HUES48 (cell line): ENCODE data around the gene PLK4.
A peak's percentile ranks its signal among the peaks of the same experiment; 100 is the strongest.

Experiments
- H3K27ac ChIP-seq: one replicate; pipeline ENCODE4 v1.7.0; 2013; ENCODE audit warnings: low read depth, low read length, inconsistent platforms
- H3K27me3 ChIP-seq: 2 replicates; pipeline ENCODE4 v1.6.1; 2013; ENCODE audit warnings: mild to moderate bottlenecking, low read length; ENCODE audit not compliant: control insufficient read depth, insufficient read depth
- H3K36me3 ChIP-seq: 2 replicates; pipeline ENCODE4 v1.6.1; 2013; ENCODE audit warnings: low read length; ENCODE audit not compliant: control insufficient read depth, insufficient read depth
- H3K4me1 ChIP-seq: 2 replicates; pipeline ENCODE4 v1.6.1; 2013; ENCODE audit warnings: mild to moderate bottlenecking, low read length; ENCODE audit not compliant: control insufficient read depth, insufficient read depth
- H3K4me3 ChIP-seq: 2 replicates; pipeline ENCODE4 v1.5.1; 2013; ENCODE audit warnings: mild to moderate bottlenecking, low read depth, low read length
- H3K9ac ChIP-seq: 2 replicates; pipeline ENCODE4 v1.6.1; 2013; ENCODE audit warnings: mild to moderate bottlenecking, low read depth, low read length, moderate library complexity
- H3K9me3 ChIP-seq: 2 replicates; pipeline ENCODE4 v1.6.1; 2013; ENCODE audit warnings: low read length; ENCODE audit not compliant: control insufficient read depth, insufficient read depth

PLK4 gene

GRCh38 chr4:127856813-127857447, 23.8 kb upstream of the PLK4 start:
- H3K27ac ChIP-seq = no peak overlapping the region
- H3K4me1 ChIP-seq = peaks cover 25% of the 10 kb centered on the region
- no peak overlapping the region; the same call in 1 of the 2 replicates for H3K9ac ChIP-seq
- no peak overlapping the region for H3K4me3 ChIP-seq
- H3K27me3 ChIP-seq = no peaks in the 10 kb centered on the region
- peaks cover 4% of the 10 kb centered on the region; the same call in 1 of the 2 replicates for H3K9me3 ChIP-seq
- H3K36me3 ChIP-seq = no peaks in the 10 kb centered on the region

GRCh38 chr4:127857641-127858040, 23.1 kb upstream of the PLK4 start:
- Histone ChIP-seq H3K9me3 (peaks cover 4% of the 10 kb centered on the region; the same call in 1 of the 2 replicates), H3K4me1 (peaks cover 18% of the 10 kb centered on the region), H3K9ac (no peak overlapping the region), H3K27ac (no peak overlapping the region), H3K4me3 (no peak overlapping the region), H3K36me3 (no peaks in the 10 kb centered on the region), H3K27me3 (no peaks in the 10 kb centered on the region)

- no peak overlapping the region for H3K27ac ChIP-seq
- H3K4me1 ChIP-seq = no peaks in the 10 kb centered on the region
- H3K36me3 ChIP-seq = no peaks in the 10 kb centered on the region
- H3K9ac ChIP-seq = no peak overlapping the region
- H3K9me3 ChIP-seq = no peaks in the 10 kb centered on the region
- H3K27me3 ChIP-seq = no peaks in the 10 kb centered on the region
- H3K4me3 ChIP-seq = no peak overlapping the region
These were observed 12.5 kb upstream of the PLK4 start for GRCh38 chr4:127868196-127868595.

- H3K36me3 ChIP-seq = 0 out of 2 replicates have a peak, but pooled peaks cover 4% of the 10 kb centered on the region
- no peak overlapping the region for H3K9ac ChIP-seq
- H3K4me3 ChIP-seq = no peak overlapping the region
- no peaks in the 10 kb centered on the region for H3K9me3 ChIP-seq
- H3K27ac ChIP-seq = no peak overlapping the region
- H3K4me1 ChIP-seq = no peaks in the 10 kb centered on the region
- no peaks in the 10 kb centered on the region for H3K27me3 ChIP-seq
These were observed 10.4 kb upstream of the PLK4 start for GRCh38 chr4:127870281-127870680.

GRCh38 chr4:127870688-127871087, 10.0 kb upstream of the PLK4 start:
- no peaks in the 10 kb centered on the region for H3K9me3 ChIP-seq
- no peaks in the 10 kb centered on the region for H3K27me3 ChIP-seq
- 0 out of 2 replicates have a peak, but pooled peaks cover 8% of the 10 kb centered on the region for H3K36me3 ChIP-seq
- no peak overlapping the region for H3K27ac ChIP-seq
- H3K4me1 ChIP-seq = no peaks in the 10 kb centered on the region
- H3K9ac ChIP-seq = no peak overlapping the region
- H3K4me3 ChIP-seq = no peak overlapping the region

GRCh38 chr4:127875791-127876190, 4.9 kb upstream of the PLK4 start:
- Histone ChIP-seq H3K36me3 (0 out of 2 replicates have a peak, but pooled peaks cover 10% of the 10 kb centered on the region), H3K9me3 (no peaks in the 10 kb centered on the region), H3K4me1 (no peaks in the 10 kb centered on the region), H3K27me3 (no peaks in the 10 kb centered on the region), H3K27ac (no peak overlapping the region), H3K4me3 (no peak overlapping the region), H3K9ac (no peak overlapping the region)

- Histone ChIP-seq H3K9ac (peak overlapping the region; percentile 100), H3K36me3 (peaks cover 44% of the 10 kb centered on the region), H3K27ac (peak overlapping the region; percentile 100), H3K4me1 (peaks cover 4% of the 10 kb centered on the region; the same call in 1 of the 2 replicates), H3K27me3 (no peaks in the 10 kb centered on the region), H3K4me3 (peak overlapping the region; percentile 97), H3K9me3 (no peaks in the 10 kb centered on the region)
These were observed 821 bp downstream of the PLK4 start for GRCh38 chr4:127881563-127881864.

GRCh38 chr4:127888559-127888958, 7.9 kb downstream of the PLK4 start:
- H3K4me3 ChIP-seq = no peak overlapping the region
- H3K36me3 ChIP-seq = peaks cover 96% of the 10 kb centered on the region
- no peak overlapping the region for H3K9ac ChIP-seq
- H3K4me1 ChIP-seq = no peaks in the 10 kb centered on the region
- no peaks in the 10 kb centered on the region for H3K9me3 ChIP-seq
- no peaks in the 10 kb centered on the region for H3K27me3 ChIP-seq
- no peak overlapping the region for H3K27ac ChIP-seq

GRCh38 chr4:127889903-127890302, 9.2 kb downstream of the PLK4 start:
- Histone ChIP-seq H3K4me1 (no peaks in the 10 kb centered on the region), H3K27ac (no peak overlapping the region), H3K9ac (no peak overlapping the region), H3K9me3 (no peaks in the 10 kb centered on the region), H3K27me3 (no peaks in the 10 kb centered on the region), H3K36me3 (peaks cover 97% of the 10 kb centered on the region), H3K4me3 (no peak overlapping the region)

GRCh38 chr4:127896069-127896468, 15.4 kb downstream of the PLK4 start:
- Histone ChIP-seq H3K4me1 (no peaks in the 10 kb centered on the region), H3K36me3 (peaks cover 80% of the 10 kb centered on the region), H3K9ac (no peak overlapping the region), H3K27ac (no peak overlapping the region), H3K4me3 (no peak overlapping the region), H3K27me3 (no peaks in the 10 kb centered on the region), H3K9me3 (no peaks in the 10 kb centered on the region)

GRCh38 chr4:127896528-127896927, 15.8 kb downstream of the PLK4 start:
- Histone ChIP-seq H3K27ac (no peak overlapping the region), H3K36me3 (peaks cover 75% of the 10 kb centered on the region), H3K4me3 (no peak overlapping the region), H3K9me3 (no peaks in the 10 kb centered on the region), H3K4me1 (no peaks in the 10 kb centered on the region), H3K9ac (no peak overlapping the region), H3K27me3 (no peaks in the 10 kb centered on the region)
